H1 (cell line): ENCODE data around the gene CTIF. TPM values are rescaled to one million over a fixed set of nuclear protein-coding genes. Genes with fewer than 3 reads are reported as not detected.

Source experiments
- CTBP2 ChIP-seq: IDR thresholded peaks from 2 replicates; pipeline ENCODE4 v1.7.0; 2011; ENCODE audit warnings: borderline replicate concordance, mild to moderate bottlenecking, moderate library complexity, mixed read lengths, low read length; ENCODE audit not compliant: insufficient read depth, insufficient read length
- KDM1A ChIP-seq: fragments of 200-600, 300-600 bp; sonication (generic); IDR thresholded peaks from 2 replicates; pipeline ENCODE4 v1.7.1; 2016; ENCODE audit warnings: mild to moderate bottlenecking, low read length, borderline replicate concordance
- PHF8 ChIP-seq: fragments of 200-600 bp; sonication (generic); conservative IDR thresholded peaks from 2 replicates; pipeline ENCODE4 v1.7.1; 2012; ENCODE audit warnings: low read depth, mild to moderate bottlenecking, inconsistent platforms, low read length, moderate library complexity
- SIX5 ChIP-seq: IDR thresholded peaks from 2 replicates; pipeline ENCODE4 v1.6.1; 2011; ENCODE audit warnings: mild to moderate bottlenecking, low read depth, low read length
- YY1 ChIP-seq: IDR thresholded peaks from 2 replicates; pipeline ENCODE4 v1.6.1; 2011; ENCODE audit warnings: low read depth, mild to moderate bottlenecking, low read length
- polyA plus RNA-seq, 7 experiments: library from polyadenylated mRNA; depleted of rRNA in 3 of 7; stranded (reverse) in 5 of 7; unstranded in 2 of 7; fragments of >200 nt in 5 of 7; fragments of 200-250 nt in 2 of 7; gene quantifications; 1 replicate in 5 of 7; 2 replicates in 1 of 7; 4 replicates in 1 of 7; pipeline versions ENCODE4 v1.2.1 to v1.2.3, GENCODE V29; 2011 to 2013; ENCODE audit warnings: missing spikeins in 2 of 7, mixed read lengths in 2 of 7
- total RNA-seq: library from RNA; stranded (reverse); fragmentation: NEBNext Ultra II Directional; extraction: Animal tissue kit (Norgen Biotek cat#: 25700); gene quantifications from 2 replicates; pipeline ENCODE4 v1.2.1, GENCODE V29; 2021

CTIF gene
- total and polyA plus RNA-seq, 2 of the 8 experiments (the other 6 are each of a cell fraction or from before 2014, with no cell fraction given): 9.0 to 17.8 TPM

GRCh38 chr18:48735681-48736255 lies 196.9 kb downstream of the CTIF start (continued):
- TF ChIP-seq CTBP2 (no peak), PHF8 (no peak), YY1 (no peak), SIX5 (no peak), KDM1A (no peak)
- TF ChIP-seq, all 59 proteins: peak for 0
